ENCODE results near the gene SLX4IP.

DNA sequence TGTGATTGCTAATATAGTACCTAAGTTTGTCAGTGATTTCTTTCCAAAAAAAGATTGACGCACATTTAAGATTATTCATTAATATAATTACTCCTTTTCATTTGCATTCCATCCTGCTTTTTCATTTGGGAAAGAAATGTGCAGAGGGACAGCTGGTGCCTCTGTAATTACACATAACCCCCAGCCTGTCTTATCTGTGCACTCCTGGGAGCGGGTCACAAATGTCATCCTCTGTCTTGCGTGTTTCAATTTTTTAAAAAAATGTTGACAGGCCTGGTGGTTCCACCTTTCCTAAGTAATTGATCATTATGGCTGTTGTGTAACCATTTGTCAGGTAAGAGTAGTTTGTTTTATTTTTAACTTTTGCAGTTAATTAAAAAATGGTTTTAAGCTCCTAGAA, 92.7 kb downstream of the SLX4IP start:
- TF ChIP-seq, protein P1, sequence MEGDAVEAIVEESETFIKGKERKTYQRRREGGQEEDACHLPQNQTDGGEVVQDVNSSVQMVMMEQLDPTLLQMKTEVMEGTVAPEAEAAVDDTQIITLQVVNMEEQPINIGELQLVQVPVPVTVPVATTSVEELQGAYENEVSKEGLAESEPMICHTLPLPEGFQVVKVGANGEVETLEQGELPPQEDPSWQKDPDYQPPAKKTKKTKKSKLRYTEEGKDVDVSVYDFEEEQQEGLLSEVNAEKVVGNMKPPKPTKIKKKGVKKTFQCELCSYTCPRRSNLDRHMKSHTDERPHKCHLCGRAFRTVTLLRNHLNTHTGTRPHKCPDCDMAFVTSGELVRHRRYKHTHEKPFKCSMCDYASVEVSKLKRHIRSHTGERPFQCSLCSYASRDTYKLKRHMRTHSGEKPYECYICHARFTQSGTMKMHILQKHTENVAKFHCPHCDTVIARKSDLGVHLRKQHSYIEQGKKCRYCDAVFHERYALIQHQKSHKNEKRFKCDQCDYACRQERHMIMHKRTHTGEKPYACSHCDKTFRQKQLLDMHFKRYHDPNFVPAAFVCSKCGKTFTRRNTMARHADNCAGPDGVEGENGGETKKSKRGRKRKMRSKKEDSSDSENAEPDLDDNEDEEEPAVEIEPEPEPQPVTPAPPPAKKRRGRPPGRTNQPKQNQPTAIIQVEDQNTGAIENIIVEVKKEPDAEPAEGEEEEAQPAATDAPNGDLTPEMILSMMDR (IDR thresholded peaks at IDR 0.05), result no peak
- TF ChIP-seq POLR2AphosphoS5 (IDR thresholded peaks at IDR 0.05) (no peak), POLR2A (IDR thresholded peaks at IDR 0.05) (no peak)
